Iris pigment epithelial cell (primary cell): ENCODE results near the gene PLCE1.
"Not testable (repeated sequence)": the region's sequence is repeated elsewhere in the genome, so short reads cannot be mapped to it uniquely, and the experiment has no call there.

Source experiments
- DNase-seq: peaks from one replicate; pipeline ENCODE4 v3.0.0-alpha.2; 2011; ENCODE audit warnings: low read depth

The PLCE1 gene

GRCh38 chr10:93993782-93994437 lies at the start of gene PLCE1:
PLCE1 (plus strand) TSS chr10:93993931; CDS start chr10:94031047, 37,116 bp downstream.
- no peak for DNase-seq

- no peak for DNase-seq
Measured at GRCh38 chr10:93945819-93946218, 47.9 kb upstream of the PLCE1 start.

GRCh38 chr10:93947055-93947454 lies 46.7 kb upstream of the PLCE1 start:
- DNase-seq, result peak; percentile 93

- DNase-seq, result peak; percentile 59
Measured at GRCh38 chr10:93947524-93947923, 46.2 kb upstream of the PLCE1 start.

DNA sequence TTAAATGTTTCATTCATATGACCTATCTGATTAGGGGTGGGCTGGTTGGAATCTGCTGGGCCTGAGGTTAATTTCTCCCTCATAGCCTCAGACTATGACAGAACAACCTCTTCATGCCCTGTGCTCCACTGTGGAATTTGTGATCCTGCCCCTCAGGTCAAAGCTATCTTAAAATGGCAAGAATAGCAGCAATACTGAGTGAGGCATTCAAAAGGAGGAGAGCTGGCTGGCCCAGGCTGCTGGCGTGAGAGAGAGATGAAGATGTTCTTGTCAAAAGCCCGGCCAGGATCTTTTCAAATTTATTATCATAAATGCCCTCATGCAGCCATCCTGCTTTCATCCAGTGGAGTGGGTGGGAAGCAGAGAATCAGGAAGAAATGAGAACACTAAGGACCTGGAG lies 41.8 kb upstream of the PLCE1 start:
- no peak for DNase-seq

GRCh38 chr10:93954299-93954698 lies 39.4 kb upstream of the PLCE1 start:
- no peak for DNase-seq

- peak; percentile 72 for DNase-seq
Measured at GRCh38 chr10:93954726-93955363, 38.9 kb upstream of the PLCE1 start.

GRCh38 chr10:93958834-93959233 lies 34.9 kb upstream of the PLCE1 start:
- DNase-seq, result no peak

GRCh38 chr10:93960988-93961387 lies 32.7 kb upstream of the PLCE1 start:
- not testable (repeated sequence) for DNase-seq

- DNase-seq, result no peak
Measured at GRCh38 chr10:93962973-93963372, 30.8 kb upstream of the PLCE1 start.

GRCh38 chr10:93963434-93963833 lies 30.3 kb upstream of the PLCE1 start:
- no peak for DNase-seq

GRCh38 chr10:93965911-93966310 lies 27.8 kb upstream of the PLCE1 start:
- no peak for DNase-seq

- no peak for DNase-seq
Measured at GRCh38 chr10:93967756-93968155, 26.0 kb upstream of the PLCE1 start.

DNA sequence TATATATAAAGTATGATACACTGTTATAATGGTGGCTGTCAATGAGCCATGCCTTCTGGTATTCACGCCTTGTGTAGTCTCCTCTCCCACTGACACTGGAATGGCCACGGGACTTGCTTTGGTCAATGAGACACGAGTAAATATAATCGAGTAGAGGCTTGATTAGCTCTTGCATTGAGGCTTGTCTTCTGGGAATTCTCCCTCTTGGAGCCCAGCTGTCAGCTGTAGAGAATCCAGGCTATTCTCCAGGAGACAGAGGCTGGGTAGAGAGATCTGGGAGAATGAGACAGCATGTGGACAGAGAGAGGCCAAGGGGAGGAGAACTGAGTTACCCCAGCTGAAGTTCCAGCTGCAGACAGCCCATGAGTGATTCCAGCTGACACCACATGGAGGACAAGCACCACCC lies 25.2 kb upstream of the PLCE1 start:
- DNase-seq, result no peak

DNA sequence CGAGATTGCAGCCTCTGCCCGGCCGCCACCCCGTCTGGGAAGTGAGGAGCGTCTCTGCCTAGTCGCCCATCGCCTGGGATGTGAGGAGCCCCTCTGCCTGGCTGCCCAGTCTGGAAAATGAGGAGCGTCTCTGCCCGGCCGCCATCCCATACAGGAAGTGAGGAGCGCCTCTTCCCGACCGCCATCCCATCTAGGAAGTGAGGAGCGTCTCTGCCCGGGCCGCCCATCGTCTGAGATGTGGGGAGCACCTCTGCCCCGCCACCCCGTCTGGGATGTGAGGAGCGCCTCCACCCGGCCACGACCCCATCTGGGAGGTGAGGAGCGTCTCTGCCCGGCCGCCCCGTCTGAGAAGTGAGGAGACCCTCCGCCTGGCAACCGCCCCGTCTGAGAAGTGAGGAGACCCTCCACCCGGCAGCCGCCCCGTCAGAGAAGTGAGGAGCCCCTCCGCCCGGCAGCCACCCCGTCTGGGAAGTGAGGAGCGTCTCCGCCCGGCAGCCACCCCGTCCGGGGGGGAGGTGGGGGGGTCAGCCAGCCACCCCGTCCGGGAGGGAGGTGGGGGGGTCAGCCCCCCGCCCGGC lies 23.2 kb upstream of the PLCE1 start:
- DNase-seq, result not testable (repeated sequence)

DNA sequence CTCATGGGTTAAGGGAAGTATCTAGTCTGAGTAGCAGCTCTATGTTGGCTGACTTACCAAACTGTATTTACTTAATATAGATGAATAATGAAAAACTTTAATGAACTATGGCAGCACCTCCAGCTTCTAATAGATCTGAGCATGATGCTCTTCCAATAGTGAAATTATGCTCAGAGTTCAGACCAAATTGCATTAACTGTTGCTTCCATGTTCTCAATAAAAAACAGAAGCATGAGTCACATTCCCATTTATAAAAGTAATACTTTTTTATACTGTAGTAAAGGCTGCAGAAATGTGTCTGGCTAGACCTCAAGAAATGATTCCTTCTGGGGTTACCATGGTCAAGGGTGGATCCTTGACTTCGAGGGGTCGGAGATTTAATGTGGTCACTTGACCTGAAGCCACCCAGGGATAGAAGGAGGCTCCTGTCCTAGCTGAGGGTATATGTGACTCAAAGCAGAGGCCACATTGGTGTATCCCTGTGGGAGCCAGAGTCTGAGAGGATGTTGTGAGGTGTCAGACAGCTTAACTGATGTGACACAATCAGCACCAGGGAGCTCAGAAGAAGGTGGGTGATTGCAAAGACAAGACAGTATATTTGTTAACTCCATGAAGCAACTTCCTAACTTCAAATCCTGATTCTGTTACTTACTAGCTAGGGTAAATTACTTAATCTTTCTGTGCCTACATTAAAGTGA lies 19.8 kb upstream of the PLCE1 start:
- no peak for DNase-seq

- no peak for DNase-seq
Measured at GRCh38 chr10:93977442-93977841, 16.3 kb upstream of the PLCE1 start.

DNA sequence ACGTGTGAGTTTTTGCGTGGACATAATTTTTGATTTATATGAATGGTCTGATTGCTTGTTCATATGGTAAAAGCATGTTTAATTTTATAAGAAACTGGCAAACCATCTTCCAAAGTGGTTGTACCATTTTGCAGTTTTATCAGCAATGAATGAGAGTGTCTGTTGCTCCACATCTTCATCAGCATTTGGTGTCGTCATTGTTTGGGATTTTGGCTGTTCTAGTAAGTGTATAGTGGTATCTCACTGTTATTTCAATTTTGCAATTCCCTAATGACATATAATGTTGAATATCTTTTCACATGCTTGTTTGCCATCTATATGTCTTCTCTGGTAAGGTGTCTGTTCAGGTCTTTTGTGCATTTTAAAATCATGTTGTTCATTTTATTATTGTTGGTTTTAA lies 13.2 kb upstream of the PLCE1 start:
- no peak for DNase-seq

DNA sequence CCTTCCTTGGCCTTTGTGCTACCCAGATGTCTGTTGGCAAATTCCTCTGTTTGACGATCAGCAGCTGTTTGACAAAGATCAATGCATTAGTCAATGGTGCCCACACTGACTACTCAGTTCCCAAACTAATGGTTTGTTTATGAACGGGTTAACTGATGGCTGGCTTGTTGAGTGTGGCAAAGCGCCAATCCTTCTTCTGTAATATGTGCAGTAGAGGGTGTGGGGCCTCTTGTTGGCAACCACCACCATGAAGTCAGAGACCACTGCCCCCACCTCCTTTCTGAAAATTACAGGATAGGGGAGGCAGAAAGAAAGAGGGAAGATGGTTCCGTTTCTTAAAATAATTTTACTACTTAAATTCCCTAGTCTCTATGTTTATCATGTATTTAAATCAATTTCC lies 2.6 kb upstream of the PLCE1 start:
- no peak for DNase-seq

GRCh38 chr10:93991596-93992284 lies 2.0 kb upstream of the PLCE1 start:
- DNase-seq, result peak; percentile 72

DNA sequence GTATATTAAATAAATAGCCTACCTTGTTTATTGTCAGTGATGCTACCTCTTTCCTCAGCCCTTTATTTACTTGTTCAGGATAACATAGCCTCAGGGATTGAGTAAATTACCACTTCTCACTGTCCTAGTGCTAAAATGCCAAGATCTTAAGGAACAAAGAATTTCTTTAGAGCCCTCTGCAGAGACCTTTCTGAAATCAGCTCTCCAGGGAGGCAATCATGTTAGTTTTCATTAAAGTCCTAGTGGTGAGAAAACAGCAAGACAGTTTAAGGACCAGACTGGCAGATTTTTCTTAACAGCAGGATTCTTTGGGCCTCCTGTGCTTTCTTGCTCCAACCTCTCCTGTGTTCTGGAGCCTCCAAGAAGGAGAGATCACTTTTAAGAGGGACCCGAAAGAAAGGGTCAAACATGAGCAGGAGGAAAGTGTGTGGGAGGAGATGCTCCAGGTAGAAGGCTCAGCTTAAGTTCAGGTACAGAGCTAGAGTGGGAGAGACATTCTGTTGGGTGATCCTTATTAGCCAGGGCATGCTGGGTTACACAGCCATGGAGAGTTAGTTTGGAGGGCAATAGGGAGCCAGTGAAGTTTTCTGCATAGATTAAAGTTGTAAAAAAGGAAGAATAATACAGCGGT lies 1.2 kb upstream of the PLCE1 start:
- DNase-seq, result peak; percentile 22

DNA sequence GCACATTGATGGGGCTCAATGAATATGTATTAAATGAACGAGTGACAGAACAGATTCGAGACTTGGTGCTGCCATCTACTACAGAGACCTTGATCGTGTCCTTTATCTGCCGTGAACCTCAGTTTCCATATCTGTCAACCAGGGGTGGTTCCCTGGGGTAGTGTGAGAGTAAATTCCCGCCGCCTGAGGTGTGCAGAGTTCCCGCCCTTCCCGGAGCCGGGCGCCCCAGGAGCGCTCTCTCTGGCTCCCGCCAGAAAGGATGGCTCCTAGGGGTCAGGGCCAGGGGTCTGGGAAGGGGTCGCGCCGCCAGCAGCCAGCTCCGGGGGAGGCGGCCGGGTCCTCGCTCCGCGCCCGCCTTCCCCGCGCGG lies 333 bp upstream of the PLCE1 start:
- DNase-seq, result no peak
